GM23338 (cell line): ENCODE results near the gene TRIM58. TPM values are rescaled to one million over a fixed set of nuclear protein-coding genes. Genes with fewer than 3 reads are reported as not detected.

Source experiments
- ATAC-seq: fragments of 200-7000 bp; cut with Tn5 transposase; 3 replicates; pipeline ENCODE4 v1.9.1; 2020
- DNase-seq: peaks from one replicate; pipeline ENCODE4 v3.0.0-alpha.2; 2015; ENCODE audit warnings: low spot score
- H2AFZ ChIP-seq: fragments of 200-600 bp; sonication (generic); 2 replicates; pipeline ENCODE4 v1.8.0; 2016; ENCODE audit warnings: antibody characterized with exemption, mild to moderate bottlenecking, moderate library complexity
- H3F3A ChIP-seq: fragments of 200-600 bp; sonication (generic); replicated peaks from 2 replicates; pipeline ENCODE4 v1.8.0; 2017; ENCODE audit warnings: antibody characterized with exemption, mixed run types, low read depth
- H3K27ac ChIP-seq: fragments of 200-600 bp; sonication (generic); 2 replicates; pipeline ENCODE4 v1.6.1; 2016; ENCODE audit warnings: low read depth
- H3K27me3 ChIP-seq: fragments of 200-600 bp; sonication (generic); 2 replicates; pipeline ENCODE4 v1.8.0; 2016; ENCODE audit warnings: mild to moderate bottlenecking, mixed run types, moderate library complexity; ENCODE audit not compliant: insufficient read depth
- H3K36me3 ChIP-seq: fragments of 200-600 bp; sonication (generic); 2 replicates; pipeline ENCODE4 v1.8.0; 2016; ENCODE audit warnings: mild to moderate bottlenecking; ENCODE audit not compliant: insufficient read depth
- H3K4me1 ChIP-seq: fragments of 200-600 bp; sonication (generic); 2 replicates; pipeline ENCODE4 v1.8.0; 2016; ENCODE audit warnings: mild to moderate bottlenecking, moderate library complexity; ENCODE audit not compliant: insufficient read depth
- H3K4me2 ChIP-seq: fragments of 200-600 bp; sonication (generic); 2 replicates; pipeline ENCODE4 v1.7.1; 2017; ENCODE audit warnings: mixed run types
- H3K4me3 ChIP-seq: fragments of 200-600 bp; sonication (generic); 2 replicates; pipeline ENCODE4 v1.6.1; 2016; ENCODE audit warnings: mixed run types
- H3K79me2 ChIP-seq: fragments of 200-600 bp; sonication (generic); replicated peaks from 2 replicates; pipeline ENCODE4 v1.8.0; 2017; ENCODE audit warnings: mild to moderate bottlenecking; ENCODE audit not compliant: insufficient read depth
- H3K9me2 ChIP-seq: fragments of 200-600 bp; sonication (generic); 2 replicates; pipeline ENCODE4 v1.8.0; 2017; ENCODE audit not compliant: insufficient read depth
- H4K20me1 ChIP-seq: fragments of 200-600 bp; sonication (generic); replicated peaks from 2 replicates; pipeline ENCODE4 v1.8.0; 2017; ENCODE audit warnings: mild to moderate bottlenecking; ENCODE audit not compliant: insufficient read depth
- H3K27ac Mint-ChIP-seq: 2 replicates; pipeline ENCODE4 v1.8.0; 2020; ENCODE audit warnings: inconsistent platforms, mild to moderate bottlenecking, moderate library complexity, mixed read lengths
- H3K27me3 Mint-ChIP-seq: 3 replicates; pipeline ENCODE4 v1.8.0; 2022; ENCODE audit warnings: low read depth, mild to moderate bottlenecking, moderate library complexity, mixed read lengths, inconsistent platforms; ENCODE audit not compliant: insufficient read depth, poor library complexity
- H3K36me3 Mint-ChIP-seq: 3 replicates; pipeline ENCODE4 v1.8.0; 2021; ENCODE audit warnings: low read depth, mild to moderate bottlenecking, inconsistent platforms, moderate library complexity, mixed read lengths
- H3K4me1 Mint-ChIP-seq: 3 replicates; pipeline ENCODE4 v1.8.0; 2020; ENCODE audit warnings: mild to moderate bottlenecking, inconsistent platforms, mixed read lengths
- H3K4me3 Mint-ChIP-seq: 3 replicates; pipeline ENCODE4 v1.8.0; 2021; ENCODE audit warnings: moderate library complexity, mild to moderate bottlenecking, inconsistent platforms, mixed read lengths
- H3K9me3 Mint-ChIP-seq: 3 replicates; pipeline ENCODE4 v1.8.0; 2020; ENCODE audit warnings: moderate library complexity, mild to moderate bottlenecking, inconsistent platforms, mixed read lengths
- CTCF ChIP-seq, 2 experiments: fragments of 200-600 bp in 1 of 2; sonication (generic) in 1 of 2; conservative IDR thresholded peaks; 2 replicates each; pipeline versions ENCODE4 v1.5.1 to v1.6.1; 2016 to 2017; ENCODE audit warnings: antibody characterized with exemption in 2 of 2, low read depth in 2 of 2, mild to moderate bottlenecking in 2 of 2, moderate library complexity in 1 of 2
- ETS1 ChIP-seq: IDR thresholded peaks from 2 replicates; pipeline ENCODE4 v1.6.1; 2016; ENCODE audit warnings: antibody characterized with exemption
- EZH2 ChIP-seq: fragments of 200-600 bp; sonication (generic); IDR thresholded peaks from one replicate; pipeline ENCODE4 v1.8.0; 2017; ENCODE audit warnings: antibody characterized with exemption, mild to moderate bottlenecking, low read depth; ENCODE audit not compliant: unreplicated experiment
- POLR2AphosphoS5 ChIP-seq: IDR thresholded peaks from 2 replicates; pipeline ENCODE4 v1.6.1; 2016; ENCODE audit warnings: antibody characterized with exemption, low read depth
- polyA plus RNA-seq: library from polyadenylated mRNA; unstranded; fragments of >200 nt; fragmentation: Nextera tagmentation; extraction: Ambion mirVana; gene quantifications from 2 replicates; pipeline ENCODE4 v1.2.1, GENCODE V29; 2016
- total RNA-seq: library from RNA; depleted of rRNA; stranded (reverse); fragments of >200 nt; shearing (Covaris generic); gene quantifications from 2 replicates; pipeline ENCODE4 v1.2.3, GENCODE V29; 2014
- TF ChIP-seq, protein P1 (sequence below): IDR thresholded peaks from one replicate; pipeline ENCODE4 v1.6.1; 2018; ENCODE audit warnings: antibody characterized with exemption; ENCODE audit not compliant: unreplicated experiment

Gene TRIM58
- total and polyA plus RNA-seq, 2 experiments from 2014 or later, result 2.4 to 3.4 TPM

DNA sequence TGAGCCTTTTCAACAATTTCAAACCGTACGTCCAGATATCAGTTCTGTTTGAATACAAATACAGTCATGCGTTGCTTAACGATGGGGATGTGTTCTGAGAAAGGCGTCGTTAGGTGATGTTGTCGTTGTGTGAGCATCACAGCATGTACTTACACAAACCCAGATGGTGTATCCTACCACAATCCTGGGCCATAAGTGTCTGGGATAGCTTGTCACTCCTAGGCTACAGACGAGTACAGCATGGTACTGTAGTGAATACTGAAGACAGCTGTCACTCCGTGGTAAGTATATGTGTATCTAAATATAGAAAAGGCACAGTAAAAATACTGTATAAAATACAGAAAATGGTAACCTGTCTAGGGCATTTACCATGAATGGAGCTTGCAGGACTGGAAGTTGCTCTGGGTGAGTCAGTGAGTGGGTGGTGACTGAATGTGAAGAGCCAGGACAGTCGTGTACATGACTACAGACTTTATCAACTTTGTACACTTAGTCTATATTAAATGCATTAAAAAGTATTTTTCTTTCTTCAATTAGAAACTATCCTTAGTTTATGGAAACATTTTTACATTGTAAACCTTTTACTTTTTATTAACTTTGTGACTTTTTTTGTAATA lies 27.9 kb downstream of the TRIM58 start:
- H3K27me3 Mint-ChIP-seq, result no peaks in the 10 kb centered on the region
- Histone ChIP-seq H3K4me3 (no peak overlapping the region), H3K79me2 (no peaks in the 10 kb centered on the region), H3K36me3 (no peaks in the 10 kb centered on the region), H3K27me3 (no peaks in the 10 kb centered on the region), H2AFZ (no peak overlapping the region), H3K9me2 (no peaks in the 10 kb centered on the region), H3F3A (no peaks in the 10 kb centered on the region), H4K20me1 (no peaks in the 10 kb centered on the region), H3K27ac (no peak overlapping the region), H3K4me2 (no peak overlapping the region), H3K4me1 (no peaks in the 10 kb centered on the region)
- H3K9me3 Mint-ChIP-seq, result peaks cover 58% of the 10 kb centered on the region
- ATAC-seq (no peak), DNase-seq (no peak)
- H3K4me3 Mint-ChIP-seq, result no peak overlapping the region
- no peak for TF ChIP-seq POLR2AphosphoS5
- H3K4me1 Mint-ChIP-seq, result no peaks in the 10 kb centered on the region
- no peaks in the 10 kb centered on the region for H3K36me3 Mint-ChIP-seq
- no peak overlapping the region for H3K27ac Mint-ChIP-seq

- no peaks in the 10 kb centered on the region; the same call in 2 of the 3 replicates for H3K4me1 Mint-ChIP-seq
- Histone ChIP-seq H3K4me1 (no peaks in the 10 kb centered on the region), H3K4me2 (no peak within 1 kb of the TSS), H3K27me3 (no peaks in the 10 kb centered on the region), H3K4me3 (no peak within 1 kb of the TSS), H4K20me1 (no peaks in the 10 kb centered on the region), H2AFZ (no peak within 1 kb of the TSS), H3K79me2 (no peaks in the 10 kb centered on the region), H3K36me3 (no peaks in the 10 kb centered on the region), H3F3A (no peaks in the 10 kb centered on the region), H3K27ac (no peak within 1 kb of the TSS), H3K9me2 (0 out of 2 replicates have a peak, but pooled peaks cover 9% of the 10 kb centered on the region)
- ATAC-seq, result no peak
- peaks cover 52% of the 10 kb centered on the region for H3K9me3 Mint-ChIP-seq
- no peak within 1 kb of the TSS for H3K4me3 Mint-ChIP-seq
- peaks cover 12% of the 10 kb centered on the region for H3K36me3 Mint-ChIP-seq
- peaks cover 9% of the 10 kb centered on the region for H3K27me3 Mint-ChIP-seq
- no peak within 1 kb of the TSS for H3K27ac Mint-ChIP-seq
- DNase-seq, result no peak
- TF ChIP-seq, protein P1, sequence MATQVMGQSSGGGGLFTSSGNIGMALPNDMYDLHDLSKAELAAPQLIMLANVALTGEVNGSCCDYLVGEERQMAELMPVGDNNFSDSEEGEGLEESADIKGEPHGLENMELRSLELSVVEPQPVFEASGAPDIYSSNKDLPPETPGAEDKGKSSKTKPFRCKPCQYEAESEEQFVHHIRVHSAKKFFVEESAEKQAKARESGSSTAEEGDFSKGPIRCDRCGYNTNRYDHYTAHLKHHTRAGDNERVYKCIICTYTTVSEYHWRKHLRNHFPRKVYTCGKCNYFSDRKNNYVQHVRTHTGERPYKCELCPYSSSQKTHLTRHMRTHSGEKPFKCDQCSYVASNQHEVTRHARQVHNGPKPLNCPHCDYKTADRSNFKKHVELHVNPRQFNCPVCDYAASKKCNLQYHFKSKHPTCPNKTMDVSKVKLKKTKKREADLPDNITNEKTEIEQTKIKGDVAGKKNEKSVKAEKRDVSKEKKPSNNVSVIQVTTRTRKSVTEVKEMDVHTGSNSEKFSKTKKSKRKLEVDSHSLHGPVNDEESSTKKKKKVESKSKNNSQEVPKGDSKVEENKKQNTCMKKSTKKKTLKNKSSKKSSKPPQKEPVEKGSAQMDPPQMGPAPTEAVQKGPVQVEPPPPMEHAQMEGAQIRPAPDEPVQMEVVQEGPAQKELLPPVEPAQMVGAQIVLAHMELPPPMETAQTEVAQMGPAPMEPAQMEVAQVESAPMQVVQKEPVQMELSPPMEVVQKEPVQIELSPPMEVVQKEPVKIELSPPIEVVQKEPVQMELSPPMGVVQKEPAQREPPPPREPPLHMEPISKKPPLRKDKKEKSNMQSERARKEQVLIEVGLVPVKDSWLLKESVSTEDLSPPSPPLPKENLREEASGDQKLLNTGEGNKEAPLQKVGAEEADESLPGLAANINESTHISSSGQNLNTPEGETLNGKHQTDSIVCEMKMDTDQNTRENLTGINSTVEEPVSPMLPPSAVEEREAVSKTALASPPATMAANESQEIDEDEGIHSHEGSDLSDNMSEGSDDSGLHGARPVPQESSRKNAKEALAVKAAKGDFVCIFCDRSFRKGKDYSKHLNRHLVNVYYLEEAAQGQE, result no peak
- TF ChIP-seq POLR2AphosphoS5, result no peak
- no peak for TF ChIP-seq EZH2
Observed at GRCh38 chr1:247895163-247895637, 38.2 kb downstream of the TRIM58 start, which contains the start of gene OR2W3. Gene OR2W3, plus strand, starts transcription at chr1:247895587. Its CDS starts 0 bp downstream, at chr1:247895587.

GRCh38 chr1:247895976-247896375 lies 39.0 kb downstream of the TRIM58 start:
- Mint-ChIP-seq H3K4me3 (no peak overlapping the region), H3K4me1 (no peaks in the 10 kb centered on the region; the same call in 2 of the 3 replicates), H3K27me3 (peaks cover 9% of the 10 kb centered on the region), H3K36me3 (peaks cover 12% of the 10 kb centered on the region), H3K9me3 (peaks cover 60% of the 10 kb centered on the region), H3K27ac (no peak overlapping the region)
- Histone ChIP-seq H3K4me3 (no peak overlapping the region), H3K9me2 (0 out of 2 replicates have a peak, but pooled peaks cover 9% of the 10 kb centered on the region), H4K20me1 (no peaks in the 10 kb centered on the region), H3K4me2 (no peak overlapping the region), H3F3A (no peaks in the 10 kb centered on the region), H3K27me3 (no peaks in the 10 kb centered on the region), H2AFZ (no peak overlapping the region), H3K27ac (no peak overlapping the region), H3K79me2 (no peaks in the 10 kb centered on the region), H3K36me3 (no peaks in the 10 kb centered on the region), H3K4me1 (no peaks in the 10 kb centered on the region)
- DNase-seq, result no peak
- ATAC-seq, result no peak
- TF ChIP-seq, protein P1, result no peak
- TF ChIP-seq CTCF (conservative IDR thresholded peaks at IDR 0.05; ENCODE audit: low read depth in 2 of 2) (no peak), ETS1 (no peak), POLR2AphosphoS5 (no peak)
